Thymus (tissue), 11 donors: ENCODE results near the gene LSM12. TPM values are rescaled to one million over a fixed set of nuclear protein-coding genes. Genes with fewer than 3 reads are reported as not detected.

Experiments used
- DNase-seq, 9 donors: peaks; one replicate each; pipeline ENCODE4 v3.0.0-alpha.2; 2013; ENCODE audit warnings: low spot score in 9 of 9, low read depth in 6 of 9, missing footprints in 1 of 9
- H3K27ac ChIP-seq, 2 donors: one replicate each; pipeline ENCODE4 v1.5.1; 2013; ENCODE audit warnings: control low read depth in 1 of 2, low read depth in 1 of 2, low read length in 1 of 2, mild to moderate bottlenecking in 1 of 2, moderate library complexity in 1 of 2
- H3K27me3 ChIP-seq, 2 donors: one replicate each; pipeline ENCODE4 v1.5.1; 2013; ENCODE audit warnings: low read length in 1 of 2; ENCODE audit not compliant: control insufficient read depth in 2 of 2, insufficient read depth in 1 of 2
- H3K36me3 ChIP-seq, 2 donors: one replicate each; pipeline ENCODE4 v1.5.1; 2013; ENCODE audit warnings: low read length in 1 of 2, mild to moderate bottlenecking in 1 of 2, moderate library complexity in 1 of 2; ENCODE audit not compliant: control insufficient read depth in 2 of 2, insufficient read depth in 2 of 2
- H3K4me1 ChIP-seq, 2 donors: one replicate each; pipeline ENCODE4 v1.5.1; 2013; ENCODE audit warnings: low read length in 2 of 2; ENCODE audit not compliant: control insufficient read depth in 2 of 2, insufficient read depth in 2 of 2
- H3K4me3 ChIP-seq, 2 donors: one replicate each; pipeline ENCODE4 v1.5.1; 2013; ENCODE audit warnings: low read length in 2 of 2, control low read depth in 1 of 2, mild to moderate bottlenecking in 1 of 2
- H3K9me3 ChIP-seq, 2 donors: one replicate each; pipeline ENCODE4 v1.5.1; 2013; ENCODE audit warnings: low read length in 1 of 2, mild to moderate bottlenecking in 1 of 2; ENCODE audit not compliant: control insufficient read depth in 2 of 2, insufficient read depth in 1 of 2
- WGBS: extraction: QIAGEN DNeasy Blood & Tissue Kit; methylation state at CpG from one replicate; pipeline ENCODE4 v1.1.7; 2013; 5-methylcytosine and 5-hydroxymethylcytosine counted together
- polyA plus RNA-seq: library from polyadenylated mRNA; stranded (reverse); fragments of 200-250 nt; gene quantifications from one replicate; pipeline ENCODE4 v1.2.3, GENCODE V29; 2013
- total RNA-seq: library from RNA; stranded (reverse); fragments of 120-200 nt; gene quantifications from one replicate; pipeline ENCODE4 v1.2.4, GENCODE V29; 2013
- donor health status: healthy.

The LSM12 gene
- total and polyA plus RNA-seq, 2 donors = 24.2 to 31.3 TPM

DNA sequence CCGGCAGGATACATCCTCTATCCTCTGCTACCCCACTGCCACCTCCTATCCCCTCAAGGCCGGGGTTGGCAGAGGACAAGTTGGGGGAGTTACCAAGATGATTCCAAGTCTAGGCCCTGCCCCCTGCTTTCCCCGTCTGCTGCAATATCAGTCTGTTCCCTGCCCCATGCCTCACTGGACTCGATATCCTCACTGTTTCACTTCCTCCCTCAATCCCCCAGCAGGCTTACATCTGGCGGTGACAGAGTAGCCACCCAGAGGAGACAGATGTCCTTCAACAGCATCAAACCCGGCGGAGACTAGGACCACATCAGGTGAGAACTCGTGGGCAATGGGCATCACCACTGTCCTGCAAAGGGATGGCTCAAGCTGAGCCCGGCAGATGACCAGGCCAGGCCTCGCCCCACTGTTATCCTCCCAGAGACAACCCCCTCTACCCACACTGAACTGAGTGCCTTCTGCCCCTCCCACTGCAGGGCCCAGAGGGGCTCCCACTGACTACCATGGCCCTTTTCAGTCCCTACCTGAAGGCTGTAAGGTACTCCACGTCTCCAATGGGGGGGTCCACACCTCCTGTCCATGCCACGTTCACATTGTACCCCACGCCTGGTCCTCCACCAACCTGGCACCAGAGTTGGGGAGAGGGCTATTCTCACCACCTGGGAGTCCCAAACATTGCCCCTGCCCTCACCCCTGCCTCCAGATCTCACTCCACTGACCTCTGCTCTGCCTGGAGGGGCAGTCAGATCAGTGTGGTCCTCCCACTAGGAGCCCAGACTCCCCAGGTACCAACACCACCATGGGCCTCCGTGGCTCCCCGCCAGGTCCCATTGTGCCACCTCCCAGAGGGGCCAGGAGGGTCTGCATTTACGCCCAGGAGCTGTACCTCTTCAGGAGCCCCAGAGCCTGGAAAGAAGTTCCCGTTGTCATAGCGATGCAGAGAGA lies 13.7 kb upstream of the LSM12 start:
- no peak overlapping the region for H3K4me3 ChIP-seq
- DNase-seq = no peak
- peaks cover 75 to 77% of the 10 kb centered on the region in 2 donors for H3K36me3 ChIP-seq
- no peak overlapping the region for H3K27ac ChIP-seq
- no peaks in the 10 kb centered on the region for H3K27me3 ChIP-seq
- no peaks in the 10 kb centered on the region for H3K9me3 ChIP-seq
- H3K4me1 ChIP-seq = no peaks in the 10 kb centered on the region
- WGBS = 98% methylated on average over 18 of the region's 18 CpGs

DNA sequence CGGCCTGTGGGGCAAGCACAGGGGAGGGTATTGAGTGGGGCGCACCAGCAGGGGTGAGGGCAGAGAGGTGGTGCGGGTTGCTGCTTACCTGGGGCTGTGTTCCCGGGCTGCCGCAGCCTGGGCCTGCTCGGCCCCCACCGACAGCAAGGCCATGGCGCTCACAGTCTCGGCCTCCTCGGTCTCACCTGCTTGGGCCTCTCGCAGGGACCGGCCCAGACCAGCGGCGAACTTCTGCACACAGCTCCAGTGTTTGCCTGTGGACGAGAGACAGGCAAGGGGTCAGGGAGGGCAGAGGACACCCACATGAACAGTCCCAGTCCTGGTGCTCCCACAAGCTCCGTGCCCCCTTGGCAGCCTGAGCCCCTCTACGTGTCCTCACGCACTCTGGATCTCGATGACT lies 11.9 kb upstream of the LSM12 start:
- Histone ChIP-seq H3K4me1 (no peaks in the 10 kb centered on the region), H3K4me3 (no peak overlapping the region), H3K36me3 (peaks cover 65 to 71% of the 10 kb centered on the region in 2 donors), H3K27ac (no peak overlapping the region), H3K9me3 (no peaks in the 10 kb centered on the region), H3K27me3 (no peaks in the 10 kb centered on the region)
- no peak for DNase-seq
- 97% methylated on average over 19 of the region's 19 CpGs for WGBS

DNA sequence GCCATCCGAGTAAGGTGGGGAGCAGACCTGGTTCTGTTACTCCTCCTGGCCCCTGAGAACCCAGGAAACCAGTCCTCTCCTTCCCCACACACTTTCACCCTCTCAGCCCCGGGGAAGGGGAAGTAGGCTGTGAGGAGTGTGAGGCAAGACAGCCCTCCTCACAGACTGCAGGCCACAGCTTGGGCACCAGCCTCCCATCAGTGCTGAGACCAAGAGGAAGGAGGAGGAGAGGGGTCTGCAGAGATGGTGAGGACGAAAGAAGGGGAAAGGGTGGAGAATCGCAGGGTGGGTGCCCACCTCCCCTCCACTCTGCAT lies 11.1 kb upstream of the LSM12 start:
- no peaks in the 10 kb centered on the region for H3K27me3 ChIP-seq
- no peaks in the 10 kb centered on the region for H3K4me1 ChIP-seq
- H3K4me3 ChIP-seq = no peak overlapping the region
- no peaks in the 10 kb centered on the region for H3K9me3 ChIP-seq
- H3K27ac ChIP-seq = no peak overlapping the region
- no peak for DNase-seq
- WGBS = 60% methylated on average over 4 of the region's 4 CpGs
- H3K36me3 ChIP-seq = peaks cover 58 to 64% of the 10 kb centered on the region in 2 donors

DNA sequence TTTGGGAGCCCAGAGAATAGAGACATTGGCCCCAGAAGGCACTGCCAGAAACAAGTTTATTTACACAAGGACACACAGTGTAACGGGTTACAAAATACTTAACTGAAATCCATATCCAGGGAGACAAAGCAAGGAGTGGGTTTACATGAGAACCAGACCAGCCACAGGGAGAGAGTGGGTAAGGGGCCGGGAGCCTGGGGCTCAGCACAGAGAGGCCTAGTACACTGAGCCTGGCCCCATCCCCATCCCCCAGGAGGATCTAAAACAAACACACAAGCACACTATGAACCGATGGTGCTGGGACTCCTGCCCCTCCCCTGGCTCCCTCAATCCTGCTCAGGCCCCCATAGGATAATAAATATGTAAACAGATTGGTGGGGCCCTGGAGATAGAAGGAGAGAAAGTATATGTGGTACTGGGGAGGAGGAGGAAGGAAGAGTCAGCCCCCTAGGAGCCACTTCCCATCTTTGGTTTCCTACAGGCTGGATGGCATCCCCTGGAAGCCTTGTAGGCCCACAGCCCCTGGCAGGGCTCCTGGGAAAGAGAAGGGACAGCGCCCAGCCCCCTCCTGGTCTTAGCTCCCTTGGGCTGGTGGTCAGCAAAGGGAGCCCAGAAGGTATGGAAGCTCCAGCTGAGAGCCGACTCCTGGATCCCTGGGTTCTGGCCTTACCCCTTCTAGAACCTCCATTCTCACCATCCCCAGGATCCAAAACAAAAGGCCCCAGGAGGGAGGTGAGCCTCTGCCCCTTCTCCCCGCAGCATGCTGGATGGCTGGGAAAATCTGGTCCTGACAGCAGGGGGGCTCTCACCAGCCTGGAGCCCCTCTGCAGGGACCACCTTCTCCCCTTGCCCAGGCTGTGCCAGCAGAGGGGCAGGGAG lies 10.5 kb upstream of the LSM12 start:
- no peak for DNase-seq
- Histone ChIP-seq H3K4me1 (peaks cover under 1% of the 10 kb centered on the region in 2 donors), H3K36me3 (peaks cover 52 to 58% of the 10 kb centered on the region in 2 donors)

DNA sequence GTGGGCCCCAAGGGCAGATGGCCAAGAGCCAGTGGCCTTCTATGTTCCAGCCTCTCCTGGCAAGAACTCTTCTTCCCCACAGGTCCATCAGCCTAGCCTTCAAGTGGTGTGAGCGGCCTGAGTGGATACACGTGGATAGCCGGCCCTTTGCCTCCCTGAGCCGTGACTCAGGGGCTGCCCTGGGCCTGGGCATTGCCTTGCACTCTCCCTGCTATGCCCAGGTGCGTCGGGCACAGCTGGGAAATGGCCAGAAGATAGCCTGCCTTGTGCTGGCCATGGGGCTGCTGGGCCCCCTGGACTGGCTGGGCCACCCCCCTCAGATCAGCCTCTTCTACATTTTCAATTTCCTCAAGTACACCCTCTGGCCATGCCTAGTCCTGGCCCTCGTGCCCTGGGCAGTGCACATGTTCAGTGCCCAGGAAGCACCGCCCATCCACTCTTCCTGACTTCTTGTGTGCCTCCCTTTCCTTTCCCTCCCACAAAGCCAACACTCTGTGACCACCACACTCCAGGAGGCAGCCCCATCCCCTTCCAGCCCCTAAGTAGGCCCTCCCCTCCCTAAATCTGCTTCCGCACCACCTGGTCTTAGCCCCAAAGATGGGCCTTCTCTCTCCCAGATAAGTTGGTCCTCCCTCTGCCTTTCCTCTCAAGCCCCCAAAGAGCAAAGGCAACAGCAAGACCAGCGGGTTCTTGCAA lies 9.3 kb upstream of the LSM12 start:
- Histone ChIP-seq H3K27ac (no peak overlapping the region), H3K4me3 (no peak overlapping the region), H3K9me3 (no peaks in the 10 kb centered on the region), H3K27me3 (no peaks in the 10 kb centered on the region), H3K36me3 (peaks cover 50 to 57% of the 10 kb centered on the region in 2 donors), H3K4me1 (peaks cover 10 to 11% of the 10 kb centered on the region in 2 donors)
- 98% methylated on average over 10 of the region's 10 CpGs for WGBS
- no peak for DNase-seq

More for the DNA sequence above, 10.5 kb upstream of the LSM12 start:
- Histone ChIP-seq H3K27ac (no peak overlapping the region), H3K9me3 (no peaks in the 10 kb centered on the region), H3K4me3 (no peak overlapping the region), H3K27me3 (no peaks in the 10 kb centered on the region)
- WGBS = 89% methylated on average over 6 of the region's 6 CpGs

DNA sequence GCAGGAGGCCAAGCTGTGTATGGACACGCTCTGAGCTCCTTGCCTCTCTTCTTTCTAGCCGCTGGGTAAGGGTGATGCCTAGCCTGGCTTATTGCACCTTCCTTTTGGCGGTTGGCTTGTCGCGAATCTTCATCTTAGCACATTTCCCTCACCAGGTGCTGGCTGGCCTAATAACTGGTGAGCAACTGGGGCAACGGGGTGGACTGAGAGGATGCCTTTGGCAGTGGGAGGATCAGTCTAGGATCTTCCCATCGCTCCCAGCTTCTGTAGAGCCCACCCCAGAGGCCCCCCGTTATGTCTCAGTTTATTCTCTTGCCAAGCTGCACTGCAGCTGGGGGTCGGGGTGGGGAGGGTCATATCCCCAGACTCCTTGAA lies 8.4 kb upstream of the LSM12 start:
- no peak for DNase-seq
- Histone ChIP-seq H3K9me3 (no peaks in the 10 kb centered on the region), H3K36me3 (peaks cover 43 to 51% of the 10 kb centered on the region in 2 donors), H3K4me1 (peaks cover 10 to 17% of the 10 kb centered on the region in 2 donors), H3K4me3 (no peak overlapping the region), H3K27ac (no peak overlapping the region), H3K27me3 (no peaks in the 10 kb centered on the region)
- 97% methylated on average over 9 of the region's 9 CpGs for WGBS

DNA sequence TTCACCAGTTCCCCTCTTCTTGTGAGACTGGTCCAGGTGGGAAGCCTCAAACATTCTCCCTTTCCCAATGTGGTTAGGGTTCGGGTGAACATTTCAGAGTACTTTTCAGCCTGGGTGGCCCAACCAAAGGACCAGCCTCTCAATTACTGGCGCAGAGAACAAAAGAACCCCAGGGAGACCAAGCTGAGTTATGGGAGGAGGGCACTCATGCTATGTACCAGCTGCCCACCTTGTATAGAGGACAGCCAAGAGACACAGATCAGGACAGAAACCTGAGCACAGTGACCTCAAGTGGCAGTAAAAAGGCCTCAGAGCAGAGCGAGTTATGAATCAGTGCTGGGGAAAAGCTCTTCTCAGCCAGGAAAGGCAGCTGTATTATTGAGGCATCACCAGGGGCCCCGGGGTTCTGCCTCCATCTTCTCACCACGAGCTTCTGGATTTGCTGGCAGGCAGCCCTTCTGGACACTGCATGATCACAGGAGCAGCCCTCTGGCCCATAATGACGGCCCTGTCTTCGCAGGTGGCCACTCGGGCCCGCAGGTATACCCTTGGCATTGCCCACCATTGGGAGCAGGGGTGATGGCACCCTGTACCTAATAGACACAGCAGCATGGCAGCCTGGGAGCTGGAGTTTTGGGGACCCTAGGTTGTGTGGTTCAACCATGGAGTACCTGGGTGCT lies 7.9 kb upstream of the LSM12 start:
- H3K4me3 ChIP-seq = no peak overlapping the region
- H3K27me3 ChIP-seq = no peaks in the 10 kb centered on the region
- WGBS = 97% methylated on average over 9 of the region's 9 CpGs
- no peak overlapping the region for H3K27ac ChIP-seq
- H3K4me1 ChIP-seq = peaks cover 10 to 17% of the 10 kb centered on the region in 2 donors
- no peaks in the 10 kb centered on the region for H3K9me3 ChIP-seq
- peaks cover 43 to 49% of the 10 kb centered on the region in 2 donors for H3K36me3 ChIP-seq
- no peak for DNase-seq

DNA sequence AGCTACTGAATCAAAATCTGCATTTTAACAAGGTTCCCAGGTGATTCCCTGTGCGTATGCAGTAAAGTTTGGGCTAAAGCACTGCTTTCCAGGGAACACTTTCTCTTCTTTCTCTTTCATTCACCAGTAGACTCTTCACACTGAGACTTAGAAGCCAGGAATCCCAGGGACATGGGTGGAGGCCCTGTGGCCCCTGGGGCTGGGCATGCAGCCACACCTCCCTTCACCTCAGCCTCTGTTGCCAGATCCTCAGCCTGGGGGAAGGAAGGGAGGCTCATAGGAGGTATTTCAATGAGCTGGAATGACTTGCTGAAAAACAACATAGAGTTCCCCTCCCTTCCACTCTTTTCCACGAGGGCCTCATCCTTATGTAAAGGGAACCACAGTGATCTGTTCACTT lies 5.3 kb upstream of the LSM12 start:
- Histone ChIP-seq H3K27ac (no peak overlapping the region), H3K4me1 (peaks cover 10 to 24% of the 10 kb centered on the region in 2 donors), H3K36me3 (peaks cover 20 to 25% of the 10 kb centered on the region in 2 donors), H3K4me3 (peak overlapping the region in 1 of 2 donors; percentile 72), H3K27me3 (no peaks in the 10 kb centered on the region), H3K9me3 (no peaks in the 10 kb centered on the region)
- DNase-seq = no peak
- 61% methylated on average over 2 of the region's 2 CpGs for WGBS
